Muscle layer of duodenum (tissue), 2 donors: ENCODE data around the gene SCTR.

Source experiments
- H3K27ac ChIP-seq: one replicate; pipeline ENCODE4 v1.7.0; 2013; ENCODE audit warnings: mild to moderate bottlenecking, low read length
- H3K27me3 ChIP-seq: one replicate; pipeline ENCODE4 v1.7.0; 2013; ENCODE audit warnings: low read depth, mild to moderate bottlenecking, control low read depth, low read length
- H3K36me3 ChIP-seq, 2 donors: one replicate each; pipeline ENCODE4 v1.7.0; 2013; ENCODE audit warnings: low read length in 2 of 2, control low read depth in 1 of 2, mild to moderate bottlenecking in 1 of 2; ENCODE audit not compliant: insufficient read depth in 2 of 2, control insufficient read depth in 1 of 2
- H3K4me1 ChIP-seq, 2 donors: one replicate each; pipeline ENCODE4 v1.7.0; 2013; ENCODE audit warnings: low read length in 2 of 2, mild to moderate bottlenecking in 2 of 2, control low read depth in 1 of 2, moderate library complexity in 1 of 2; ENCODE audit not compliant: insufficient read depth in 2 of 2, control insufficient read depth in 1 of 2
- H3K4me3 ChIP-seq, 2 donors: one replicate each; pipeline ENCODE4 v1.7.0; 2013; ENCODE audit warnings: low read length in 2 of 2, low read depth in 1 of 2, mild to moderate bottlenecking in 1 of 2
- H3K9me3 ChIP-seq, 2 donors: one replicate each; pipeline ENCODE4 v1.7.0; 2013; ENCODE audit warnings: low read length in 2 of 2, control low read depth in 1 of 2, mild to moderate bottlenecking in 1 of 2; ENCODE audit not compliant: control insufficient read depth in 1 of 2
- donor health status: healthy.

Gene SCTR

DNA sequence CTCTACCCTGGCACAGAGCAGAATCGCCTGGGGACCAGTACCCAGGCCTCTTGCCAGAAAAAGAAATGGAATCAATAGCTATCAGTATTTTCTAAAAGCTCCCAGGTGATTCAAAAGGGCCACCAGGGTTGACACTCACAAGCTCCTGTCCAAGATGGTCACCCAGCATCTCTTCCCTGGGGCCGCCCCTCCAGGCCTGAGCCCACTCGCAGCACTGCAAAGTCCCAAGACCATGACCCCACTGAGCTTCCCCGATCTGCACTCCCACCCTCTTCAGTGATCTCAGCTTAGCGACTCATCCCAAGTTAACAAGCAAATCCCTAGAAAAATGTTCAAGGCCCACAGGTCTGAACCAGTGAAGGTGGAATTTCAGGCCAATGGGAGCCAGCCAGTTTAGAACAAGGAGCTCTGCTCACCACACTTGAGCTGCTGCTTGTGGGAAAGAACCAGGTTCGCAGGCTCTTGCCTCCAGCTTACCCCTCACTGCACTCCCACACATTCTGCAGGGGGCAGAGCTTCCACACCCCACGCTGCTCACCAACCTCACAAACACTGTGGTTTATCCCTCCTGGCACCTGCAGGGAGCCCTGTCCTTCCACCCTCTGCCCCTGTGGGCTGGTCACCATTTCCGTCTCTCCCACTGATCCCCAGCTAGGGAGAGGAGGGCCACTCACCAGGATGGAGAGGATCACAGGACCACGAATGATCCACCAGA lies 72.8 kb downstream of the SCTR start:
- Histone ChIP-seq H3K27ac (no peak overlapping the region), H3K9me3 (no peaks in the 10 kb centered on the region), H3K4me3 (no peak overlapping the region), H3K4me1 (no peaks in the 10 kb centered on the region), H3K27me3 (no peaks in the 10 kb centered on the region), H3K36me3 (no peaks in the 10 kb centered on the region)

- no peaks in the 10 kb centered on the region for H3K9me3 ChIP-seq
- H3K27me3 ChIP-seq: no peaks in the 10 kb centered on the region
- H3K4me1 ChIP-seq: no peaks in the 10 kb centered on the region
Measured at GRCh38 chr2:119449521-119449920, 74.8 kb downstream of the SCTR start.

GRCh38 chr2:119448427-119449141 lies 75.7 kb downstream of the SCTR start:
- H3K27me3 ChIP-seq: no peaks in the 10 kb centered on the region
- H3K36me3 ChIP-seq: no peaks in the 10 kb centered on the region
- no peaks in the 10 kb centered on the region for H3K4me1 ChIP-seq
- H3K4me3 ChIP-seq: no peak overlapping the region
- H3K9me3 ChIP-seq: no peaks in the 10 kb centered on the region
- no peak overlapping the region for H3K27ac ChIP-seq

More at GRCh38 chr2:119449521-119449920, 74.8 kb downstream of the SCTR start:
- Histone ChIP-seq H3K4me3 (no peak overlapping the region), H3K36me3 (no peaks in the 10 kb centered on the region), H3K27ac (no peak overlapping the region)

DNA sequence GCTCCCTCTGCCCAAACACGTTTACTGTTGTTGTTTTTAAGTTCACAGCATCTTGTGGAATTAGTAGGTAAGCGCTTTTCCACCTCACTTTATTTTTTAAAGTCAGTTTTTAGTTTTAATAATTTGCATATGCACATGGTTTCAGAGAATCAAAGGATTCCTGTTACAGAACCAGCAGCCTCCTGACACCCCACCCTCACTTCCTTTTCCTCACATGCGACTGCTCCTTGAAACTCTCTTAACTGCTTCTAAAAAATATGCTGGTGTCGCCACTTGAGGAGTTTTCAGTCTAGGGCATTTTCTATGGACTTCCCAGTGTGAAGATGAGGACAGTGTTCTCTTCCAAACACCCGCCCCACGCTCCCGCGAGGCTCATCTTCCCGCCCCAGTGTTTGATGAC lies 78.2 kb downstream of the SCTR start:
- no peaks in the 10 kb centered on the region for H3K27me3 ChIP-seq
- H3K4me1 ChIP-seq: no peaks in the 10 kb centered on the region
- no peak overlapping the region for H3K27ac ChIP-seq
- H3K36me3 ChIP-seq: no peaks in the 10 kb centered on the region
- no peaks in the 10 kb centered on the region for H3K9me3 ChIP-seq
- no peak overlapping the region for H3K4me3 ChIP-seq

GRCh38 chr2:119442850-119443249 lies 81.4 kb downstream of the SCTR start:
- Histone ChIP-seq H3K27me3 (no peaks in the 10 kb centered on the region), H3K4me1 (no peaks in the 10 kb centered on the region), H3K27ac (no peak overlapping the region), H3K4me3 (no peak overlapping the region), H3K9me3 (no peaks in the 10 kb centered on the region), H3K36me3 (no peaks in the 10 kb centered on the region)

DNA sequence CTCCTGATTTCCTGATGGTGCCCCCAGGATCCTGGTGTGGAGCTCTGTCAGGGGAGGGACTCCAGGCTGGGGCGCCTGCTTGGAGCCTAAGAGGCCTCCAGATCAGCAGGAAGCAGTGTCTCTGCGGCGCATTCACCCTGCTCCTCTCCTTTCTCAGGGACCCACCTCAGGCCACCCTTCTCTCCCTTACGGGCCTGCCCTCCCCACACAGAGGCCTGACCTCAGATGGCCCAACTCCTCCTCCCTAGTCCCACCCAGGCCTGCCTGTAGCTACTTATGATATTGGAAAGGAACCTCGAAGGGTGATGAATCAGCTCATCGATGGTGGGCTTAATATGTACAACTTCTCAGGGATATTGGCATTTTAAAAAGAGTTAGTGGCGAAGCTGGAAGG lies 82.1 kb downstream of the SCTR start:
- Histone ChIP-seq H3K27ac (no peak overlapping the region), H3K9me3 (no peaks in the 10 kb centered on the region), H3K36me3 (no peaks in the 10 kb centered on the region), H3K4me1 (no peaks in the 10 kb centered on the region), H3K27me3 (no peaks in the 10 kb centered on the region), H3K4me3 (no peak overlapping the region)

DNA sequence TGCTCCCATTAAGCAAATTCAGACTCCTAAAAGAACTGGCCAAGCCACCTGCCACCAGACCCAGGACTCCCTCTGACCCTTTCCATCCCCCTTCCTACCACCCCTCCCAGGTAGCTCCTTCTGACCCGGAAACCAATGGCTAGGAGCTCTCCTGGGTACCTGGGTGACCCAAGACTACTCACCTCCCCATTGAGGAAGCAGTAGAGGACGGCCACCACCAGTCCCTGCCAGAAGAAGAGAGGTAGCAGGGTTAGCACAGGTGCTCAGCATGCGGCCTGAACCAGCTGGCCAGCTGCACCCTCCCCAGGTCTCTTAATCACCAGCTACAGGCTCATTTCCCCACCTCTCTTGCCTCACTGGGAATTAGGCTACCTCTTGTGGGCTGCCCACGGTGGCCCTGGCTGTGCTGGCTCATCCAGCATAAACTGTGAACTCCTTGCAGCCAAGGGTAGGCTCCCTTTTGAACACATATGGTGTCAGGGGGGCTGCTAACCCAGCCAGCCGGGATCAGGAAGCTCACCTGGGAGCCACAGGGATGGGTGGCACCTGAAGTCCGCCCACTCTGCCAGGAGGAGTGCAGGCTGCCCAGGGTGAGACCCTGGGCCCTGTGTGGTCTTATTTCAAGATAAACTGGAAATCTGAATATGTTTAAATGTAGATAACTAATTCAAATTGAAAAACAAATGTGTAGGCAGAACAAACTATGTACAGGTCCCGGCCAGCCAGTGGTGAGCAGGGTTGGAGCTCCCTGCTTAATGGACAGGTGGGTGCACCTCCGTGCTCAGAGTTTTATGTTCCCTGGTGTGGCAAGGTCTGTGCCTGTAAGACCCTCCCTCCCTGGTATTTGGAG lies 82.7 kb downstream of the SCTR start:
- H3K27me3 ChIP-seq: no peaks in the 10 kb centered on the region
- H3K36me3 ChIP-seq: no peaks in the 10 kb centered on the region
- no peak overlapping the region for H3K4me3 ChIP-seq
- H3K9me3 ChIP-seq: no peaks in the 10 kb centered on the region
- no peaks in the 10 kb centered on the region for H3K4me1 ChIP-seq
- H3K27ac ChIP-seq: no peak overlapping the region

DNA sequence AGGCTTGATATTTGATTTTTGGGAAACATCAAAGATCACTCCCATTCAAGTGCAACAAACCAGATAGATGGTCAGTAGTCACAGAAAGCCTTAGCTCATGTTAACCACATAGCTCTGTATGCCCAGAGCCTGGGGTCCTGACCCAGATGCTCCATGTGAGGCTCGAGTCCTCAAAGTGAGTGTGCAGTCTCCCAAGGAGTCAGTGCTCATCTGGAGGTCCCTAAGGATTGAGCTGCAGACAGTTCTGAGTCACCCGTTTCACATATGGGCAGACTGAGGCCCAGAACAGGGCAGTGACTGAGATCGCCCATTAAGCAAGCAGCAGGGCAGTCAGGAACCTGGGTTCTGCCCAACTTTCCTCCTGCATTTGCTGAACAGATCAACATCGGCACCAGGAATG lies 83.4 kb downstream of the SCTR start:
- no peak overlapping the region for H3K4me3 ChIP-seq
- H3K9me3 ChIP-seq: no peaks in the 10 kb centered on the region
- H3K27ac ChIP-seq: no peak overlapping the region
- H3K27me3 ChIP-seq: no peaks in the 10 kb centered on the region
- no peaks in the 10 kb centered on the region for H3K4me1 ChIP-seq
- H3K36me3 ChIP-seq: no peaks in the 10 kb centered on the region

GRCh38 chr2:119440501-119440870 lies 83.8 kb downstream of the SCTR start:
- Histone ChIP-seq H3K27ac (no peak overlapping the region), H3K36me3 (no peaks in the 10 kb centered on the region)

GRCh38 chr2:119439574-119440500 lies 84.4 kb downstream of the SCTR start:
- Histone ChIP-seq H3K36me3 (no peaks in the 10 kb centered on the region), H3K4me1 (no peaks in the 10 kb centered on the region), H3K27ac (no peak overlapping the region), H3K27me3 (no peaks in the 10 kb centered on the region), H3K9me3 (no peaks in the 10 kb centered on the region), H3K4me3 (no peak overlapping the region)

More at GRCh38 chr2:119440501-119440870, 83.8 kb downstream of the SCTR start:
- H3K9me3 ChIP-seq: no peaks in the 10 kb centered on the region
- H3K27me3 ChIP-seq: no peaks in the 10 kb centered on the region
- H3K4me3 ChIP-seq: no peak overlapping the region
- no peaks in the 10 kb centered on the region for H3K4me1 ChIP-seq
